HG02938 (cell line): ENCODE data around the gene GCNT2.
A peak's percentile ranks its signal among the peaks of the same experiment; 100 is the strongest.
"Not testable (repeated sequence)": the region's sequence is repeated elsewhere in the genome, so short reads cannot be mapped to it uniquely, and the experiment has no call there.

ENCODE experiments used
- ATAC-seq: cut with Tn5 transposase; IDR thresholded peaks from one replicate; pipeline ENCODE4 v1.9.1; 2021; ENCODE audit warnings: mild to moderate bottlenecking, moderate library complexity; ENCODE audit not compliant: unreplicated experiment

GCNT2 gene

GRCh38 chr6:10513544-10513943 lies 7.6 kb upstream of the GCNT2 start:
- ATAC-seq, result no peak

- no peak for ATAC-seq
These were observed 6.9 kb upstream of the GCNT2 start for GRCh38 chr6:10514049-10514780.

- no peak for ATAC-seq
These were observed 4.2 kb upstream of the GCNT2 start for GRCh38 chr6:10516953-10517352.

GRCh38 chr6:10518557-10519407 lies 2.4 kb upstream of the GCNT2 start:
- ATAC-seq, result no peak

GRCh38 chr6:10519408-10519697 lies 1.8 kb upstream of the GCNT2 start:
- ATAC-seq, result not testable (repeated sequence)

GRCh38 chr6:10520468-10520867 lies 683 bp upstream of the GCNT2 start:
- ATAC-seq, result peak; percentile 24

- no peak for ATAC-seq
These were observed 1.9 kb downstream of the GCNT2 start for GRCh38 chr6:10522929-10523573.

- ATAC-seq, result no peak
These were observed 5.0 kb downstream of the GCNT2 start for GRCh38 chr6:10526156-10526555.

- peak; percentile 56 for ATAC-seq
These were observed 7.2 kb downstream of the GCNT2 start for GRCh38 chr6:10528158-10528981.

- ATAC-seq, result no peak
These were observed 8.2 kb downstream of the GCNT2 start for GRCh38 chr6:10529231-10529801.

- ATAC-seq, result not testable (repeated sequence)
These were observed 8.8 kb downstream of the GCNT2 start for GRCh38 chr6:10529828-10530374.

GRCh38 chr6:10531503-10531902 lies 10.4 kb downstream of the GCNT2 start:
- ATAC-seq, result no peak

GRCh38 chr6:10531942-10532341 lies 10.8 kb downstream of the GCNT2 start:
- no peak for ATAC-seq

- ATAC-seq, result no peak
These were observed 11.2 kb downstream of the GCNT2 start for GRCh38 chr6:10532392-10532791.

- ATAC-seq, result peak; percentile 3
These were observed 13.2 kb downstream of the GCNT2 start for GRCh38 chr6:10534419-10534762.

- no peak for ATAC-seq
These were observed 14.0 kb downstream of the GCNT2 start for GRCh38 chr6:10535193-10535592.

- ATAC-seq, result no peak
These were observed 16.6 kb downstream of the GCNT2 start for GRCh38 chr6:10537726-10538125.

GRCh38 chr6:10540073-10540746 lies 19.1 kb downstream of the GCNT2 start:
- ATAC-seq, result peak; percentile 43

- no peak for ATAC-seq
These were observed 20.4 kb downstream of the GCNT2 start for GRCh38 chr6:10541591-10541990.

GRCh38 chr6:10542213-10542612 lies 21.1 kb downstream of the GCNT2 start:
- no peak for ATAC-seq
